IPS-NIHi11 (cell line): Measurements from ENCODE around the gene MTHFD2L.

Experiments used
- DNase-seq: peaks from one replicate; pipeline ENCODE4 v3.0.0; 2012; ENCODE audit warnings: mixed read lengths, low spot score

Gene MTHFD2L

DNA sequence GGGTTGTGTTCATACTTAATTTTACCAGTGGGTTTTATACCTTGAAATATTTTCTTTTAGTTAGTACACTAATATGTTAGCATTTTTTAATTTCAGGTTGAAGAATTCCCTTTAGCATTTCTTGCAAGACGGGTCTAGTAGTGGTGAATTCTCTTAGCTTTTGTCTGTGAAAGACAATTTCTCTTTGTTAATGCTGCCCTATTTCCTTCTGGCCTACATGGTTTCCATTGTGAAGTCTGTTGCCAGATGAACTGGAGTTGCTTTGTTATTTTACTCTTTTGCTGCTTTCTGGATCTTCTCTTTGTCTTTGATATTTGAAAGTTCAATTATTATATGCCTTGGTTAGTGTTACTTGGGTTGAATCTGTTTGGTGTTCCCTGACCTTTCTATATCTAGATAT, 25.0 kb upstream of the MTHFD2L start:
- DNase-seq = no peak

DNA sequence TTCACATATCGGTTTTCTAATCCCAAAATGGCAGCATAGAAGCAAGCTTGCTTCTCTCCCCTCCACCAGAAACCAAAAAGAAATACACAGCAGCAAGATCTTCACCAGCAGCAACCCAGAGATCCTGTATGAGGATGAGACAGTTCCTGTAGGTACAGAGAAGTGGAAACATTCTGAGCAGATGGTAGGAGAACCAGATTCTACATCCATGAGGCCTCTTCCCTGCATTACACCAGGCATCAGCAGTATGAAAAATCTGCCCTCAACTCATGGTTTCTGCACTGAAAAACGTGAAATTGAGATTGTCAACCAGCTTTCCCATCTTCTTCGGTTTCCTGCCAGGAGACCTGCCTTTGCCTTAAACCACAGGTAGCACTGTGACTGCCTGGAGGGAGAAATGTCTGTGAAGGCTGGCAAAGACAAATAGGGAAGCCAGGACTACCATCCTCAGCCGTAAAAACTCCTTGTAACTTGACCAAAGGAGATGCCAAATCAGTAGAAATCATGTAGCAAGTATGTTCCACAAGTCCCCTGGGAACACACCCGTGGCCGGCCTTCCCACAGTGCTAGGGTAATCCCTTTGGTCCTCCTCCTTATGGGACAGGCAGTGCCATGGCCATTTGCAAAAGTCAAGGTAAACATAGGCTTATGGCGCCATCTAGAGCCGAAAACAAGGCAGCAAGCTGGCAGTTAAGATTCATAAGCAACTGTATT, 24.0 kb upstream of the MTHFD2L start:
- DNase-seq = peak; percentile 68

DNA sequence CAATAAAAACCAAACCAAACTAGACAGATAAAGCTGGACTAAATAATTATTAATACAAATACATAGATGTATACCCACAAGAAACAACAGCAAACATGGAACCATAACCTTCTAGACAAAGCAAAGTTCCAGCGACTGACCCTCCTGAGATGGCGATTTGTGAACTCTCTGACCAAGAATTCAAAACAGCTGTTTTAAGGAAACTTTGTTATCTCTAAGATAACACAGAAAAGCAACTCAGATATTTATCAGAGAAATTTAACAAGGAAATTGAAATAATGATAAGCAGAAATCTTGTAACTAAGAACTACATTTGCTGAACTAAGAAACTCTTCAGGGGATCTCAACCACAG, 23.4 kb upstream of the MTHFD2L start:
- DNase-seq = no peak

DNA sequence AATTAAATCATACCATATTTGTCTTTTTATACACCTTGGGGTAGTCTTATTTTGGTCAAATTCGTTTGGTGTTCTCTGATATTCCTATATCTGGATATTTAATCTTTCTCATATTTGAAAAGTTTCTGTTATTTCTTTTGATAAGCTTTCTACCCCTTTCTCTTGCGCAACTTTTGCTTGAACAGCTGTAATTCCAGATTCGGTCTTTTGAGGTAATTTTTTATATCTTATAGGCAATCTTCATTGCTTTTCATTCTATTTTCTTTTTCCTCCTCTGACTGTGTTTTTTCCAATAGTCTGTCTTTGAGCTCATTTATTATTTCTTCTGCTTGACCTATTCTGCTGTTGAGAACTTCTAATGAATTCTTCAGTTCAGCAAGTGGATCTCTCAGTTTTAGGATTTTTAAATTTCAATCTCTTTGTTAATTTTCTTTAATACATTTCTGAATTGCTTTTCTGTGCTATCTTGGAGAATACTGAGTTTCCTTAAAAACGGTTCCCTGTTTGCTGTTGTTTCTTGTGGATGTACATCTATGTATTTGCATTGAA, 11.3 kb upstream of the MTHFD2L start:
- no peak for DNase-seq

DNA sequence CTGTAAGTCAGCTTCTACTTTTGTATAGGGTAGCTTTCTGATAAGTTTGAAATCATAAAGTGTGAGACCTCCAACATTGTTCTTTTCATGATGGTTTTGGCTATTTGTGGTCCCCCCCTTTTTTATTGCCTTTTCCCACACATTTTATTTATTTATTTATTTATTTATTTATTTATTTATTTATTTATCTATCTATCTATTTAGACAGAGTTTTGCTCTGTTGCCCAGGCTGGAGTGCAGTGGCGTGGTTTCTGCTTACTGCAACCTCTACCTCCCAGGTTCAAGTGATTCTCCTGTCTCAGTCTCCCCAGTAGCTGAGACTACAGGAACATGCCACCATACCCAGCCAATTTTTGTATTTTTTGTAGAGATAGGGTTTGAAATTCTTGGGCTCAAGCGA, 9.7 kb upstream of the MTHFD2L start:
- DNase-seq = no peak

DNA sequence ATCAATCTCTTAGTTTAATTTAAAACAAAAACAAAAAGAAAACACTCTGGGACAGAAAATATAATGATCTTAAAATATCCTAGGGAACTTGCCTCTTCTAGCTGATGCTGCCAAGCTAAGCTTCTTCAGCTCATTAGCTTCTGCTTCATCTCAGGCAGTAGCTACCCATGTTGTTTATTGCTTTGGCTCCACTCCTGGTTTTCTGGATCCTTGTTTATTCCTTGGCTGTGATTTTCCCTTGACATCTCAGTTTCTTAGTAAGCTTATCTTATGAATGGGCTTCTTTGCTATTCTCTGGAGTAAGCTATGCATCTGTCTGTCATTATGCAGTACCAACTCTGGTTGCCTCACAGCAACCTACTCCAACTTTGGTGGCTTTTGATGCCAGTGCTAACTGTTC, 5.1 kb upstream of the MTHFD2L start:
- DNase-seq = no peak

DNA sequence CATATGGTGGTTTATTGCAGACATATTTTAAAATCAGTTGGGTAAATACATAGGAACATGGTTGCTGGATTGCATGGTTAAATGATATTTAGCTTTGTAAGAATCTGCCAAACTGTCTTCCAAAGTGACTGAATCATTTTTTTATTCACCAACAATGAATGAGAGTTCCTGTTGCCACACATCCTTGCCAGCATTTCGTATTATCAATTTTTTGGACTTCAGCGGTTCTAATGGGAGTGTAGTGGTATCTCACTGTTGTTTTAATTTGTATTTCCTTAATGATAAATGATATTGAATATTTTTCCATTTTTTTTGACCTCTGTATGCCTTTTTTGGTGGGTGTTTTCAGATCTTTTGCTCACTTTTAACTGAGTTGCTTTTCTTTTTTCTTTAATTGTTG, 1.4 kb upstream of the MTHFD2L start:
- no peak for DNase-seq

DNA sequence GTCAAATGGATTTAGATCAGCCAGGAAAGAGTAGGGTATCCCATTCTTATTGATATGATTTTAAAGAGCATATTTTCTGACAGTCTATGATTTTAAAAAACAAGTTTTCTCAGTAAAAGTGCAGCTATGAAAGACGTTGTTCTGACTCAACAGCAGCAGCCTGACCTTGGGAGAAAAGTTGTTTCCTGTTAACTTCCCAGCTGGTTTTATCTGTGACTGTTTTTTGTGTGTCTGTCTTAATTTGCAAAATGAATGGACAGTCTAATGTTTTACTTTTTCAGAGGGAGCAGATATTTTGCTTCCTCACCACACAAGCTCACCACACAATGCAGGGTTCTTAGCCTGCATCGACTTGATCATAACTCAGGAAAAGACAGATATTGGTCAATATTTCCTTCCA, 764 bp upstream of the MTHFD2L start:
- no peak for DNase-seq

DNA sequence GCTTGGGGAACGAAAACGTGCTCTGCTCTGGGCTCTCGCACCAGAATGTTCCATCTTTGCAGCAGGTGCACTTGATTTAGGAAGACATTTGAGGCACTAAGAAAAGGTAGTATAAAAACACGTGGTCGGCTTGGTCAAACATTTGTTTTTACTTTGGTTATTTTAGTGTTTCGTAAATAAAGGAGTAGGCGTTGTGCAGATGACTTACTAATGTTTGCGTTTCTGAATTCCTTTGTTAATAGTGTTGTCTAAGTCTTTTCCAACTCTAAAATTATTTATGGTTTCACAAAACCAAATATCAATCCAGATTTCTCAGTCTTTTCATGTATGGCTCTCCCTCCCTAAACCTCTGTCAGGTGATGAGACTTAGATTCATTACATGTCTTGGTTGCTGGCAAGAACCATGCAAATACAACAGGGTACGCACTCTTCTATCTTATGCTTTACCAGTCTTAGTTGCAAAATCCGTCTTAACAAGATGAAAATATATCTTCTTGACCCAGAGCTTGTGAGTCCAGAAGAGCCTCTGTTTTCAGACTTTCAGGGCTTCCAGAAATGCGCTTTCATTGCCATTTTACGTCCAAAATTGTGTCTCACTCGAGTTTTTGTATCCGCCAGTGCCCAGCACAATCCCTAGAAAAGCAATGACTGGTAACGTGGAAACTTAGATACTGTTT, 686 bp downstream of the MTHFD2L start:
- DNase-seq = no peak

DNA sequence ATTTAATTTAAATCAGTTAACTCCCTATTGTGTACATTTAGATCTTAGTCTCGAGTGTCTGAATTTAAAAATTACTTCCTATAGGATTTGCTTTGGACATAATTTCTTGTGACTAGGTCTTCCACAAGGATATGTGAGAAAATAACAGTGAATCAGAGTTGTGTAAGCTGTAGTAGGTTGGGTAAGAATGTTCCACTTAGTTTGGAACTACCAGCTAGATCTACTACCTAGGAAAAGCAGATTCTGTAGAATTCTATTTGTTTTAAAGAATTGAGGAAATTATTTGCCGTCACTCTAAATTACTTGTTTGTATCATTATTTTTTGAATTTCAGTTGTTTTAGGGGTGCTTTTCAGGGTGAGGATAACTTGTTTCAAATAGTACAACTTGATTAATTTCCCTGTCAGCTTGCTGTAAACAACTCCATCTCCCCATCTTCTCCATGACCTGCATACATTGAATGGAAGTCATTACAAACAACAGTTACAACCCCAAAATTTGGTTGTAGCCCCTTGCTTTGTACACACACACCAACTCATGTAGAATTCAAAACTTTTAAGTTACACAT, 1.3 kb downstream of the MTHFD2L start:
- DNase-seq = no peak

DNA sequence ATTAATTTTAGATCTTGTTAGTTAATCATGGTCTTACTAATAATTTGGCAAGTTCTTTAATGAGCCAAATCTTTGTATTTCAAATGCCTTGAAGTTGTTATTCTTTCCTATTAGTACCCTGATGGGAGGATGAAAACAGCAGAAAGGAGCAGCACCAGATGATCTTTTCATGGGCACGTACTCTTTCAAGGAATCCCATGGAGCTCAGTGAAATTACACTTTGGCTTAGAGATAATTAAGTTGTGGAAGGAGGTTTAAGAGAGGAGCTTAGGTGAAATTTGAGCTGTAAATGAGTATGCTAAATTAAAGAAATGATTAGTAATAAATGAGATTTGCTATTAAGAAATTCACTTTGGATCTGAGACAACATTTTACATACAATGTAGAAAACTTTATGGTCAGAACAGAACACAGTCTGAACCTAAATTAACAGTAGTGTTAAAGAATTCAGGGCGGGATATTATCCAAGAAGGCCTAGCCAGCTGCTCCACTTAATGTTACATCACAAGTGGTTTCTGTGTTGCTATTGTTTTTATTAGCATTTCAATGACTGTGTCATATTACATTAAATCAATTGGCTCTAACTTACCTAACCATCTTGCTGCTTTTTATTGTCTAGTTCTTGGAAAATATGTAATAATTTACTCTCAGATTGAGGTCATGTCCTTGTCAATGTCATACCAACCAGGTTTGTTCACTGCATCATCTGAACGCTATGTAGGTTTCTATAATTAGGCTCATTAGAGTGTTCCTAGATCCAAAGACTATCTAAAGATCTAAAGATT, 3.9 kb downstream of the MTHFD2L start:
- no peak for DNase-seq

DNA sequence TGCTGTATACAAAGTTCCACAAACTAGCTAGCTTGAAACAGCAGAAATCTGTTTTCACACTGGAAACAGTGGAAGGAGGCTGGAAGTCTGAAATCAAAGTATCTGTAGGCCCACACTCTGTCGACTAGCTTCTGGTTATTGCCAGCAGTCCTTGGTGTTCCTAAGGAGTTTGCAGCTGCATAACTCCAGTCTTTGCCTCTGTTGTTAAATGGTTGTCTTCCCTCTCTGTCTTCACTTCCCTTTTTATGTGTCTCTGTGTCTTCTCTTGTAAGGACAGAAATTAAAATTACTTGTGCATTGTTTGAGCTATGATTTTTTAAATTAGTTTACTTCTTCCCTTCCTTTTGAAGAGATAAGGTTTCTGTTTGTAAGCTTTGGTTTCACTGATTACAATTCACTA, 8.2 kb downstream of the MTHFD2L start:
- no peak for DNase-seq

DNA sequence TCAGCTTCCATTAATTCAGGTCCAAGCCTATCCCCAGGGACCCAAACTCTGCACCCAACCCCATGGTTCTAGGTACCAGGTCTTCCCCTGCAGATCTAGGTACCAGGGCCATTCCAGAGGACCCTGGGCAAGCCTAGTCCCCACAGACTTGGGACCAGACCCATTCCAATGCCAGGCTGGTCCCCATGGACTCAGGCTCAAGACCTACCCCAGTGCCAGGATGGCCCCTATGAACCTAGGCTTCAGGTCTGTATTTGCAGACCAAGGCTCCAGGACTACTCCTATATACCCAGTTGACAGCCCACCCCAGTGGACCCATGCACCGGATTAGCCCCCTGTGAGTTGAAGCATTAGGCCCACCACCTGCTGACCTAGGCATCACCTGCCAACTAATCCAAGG, 8.9 kb downstream of the MTHFD2L start:
- no peak for DNase-seq

DNA sequence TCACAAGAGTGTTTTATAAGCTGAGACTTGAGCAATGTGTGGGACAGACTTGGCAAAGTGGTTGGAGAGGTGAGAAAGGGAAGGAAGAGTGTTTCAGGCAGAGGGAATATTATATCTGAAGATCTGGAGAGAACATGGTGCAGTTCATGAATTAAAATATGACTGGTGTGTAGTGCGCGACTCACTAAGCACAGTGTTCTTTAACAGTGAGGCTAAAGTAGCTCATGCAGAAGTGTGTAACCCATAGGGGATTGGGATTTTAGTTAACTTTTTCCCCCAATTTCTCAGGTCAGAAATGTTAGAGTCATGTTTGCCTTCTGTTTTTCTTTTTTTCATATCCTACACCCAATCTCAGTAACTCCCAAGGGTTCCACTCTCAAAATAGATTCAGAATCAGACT, 9.7 kb downstream of the MTHFD2L start:
- DNase-seq = no peak

DNA sequence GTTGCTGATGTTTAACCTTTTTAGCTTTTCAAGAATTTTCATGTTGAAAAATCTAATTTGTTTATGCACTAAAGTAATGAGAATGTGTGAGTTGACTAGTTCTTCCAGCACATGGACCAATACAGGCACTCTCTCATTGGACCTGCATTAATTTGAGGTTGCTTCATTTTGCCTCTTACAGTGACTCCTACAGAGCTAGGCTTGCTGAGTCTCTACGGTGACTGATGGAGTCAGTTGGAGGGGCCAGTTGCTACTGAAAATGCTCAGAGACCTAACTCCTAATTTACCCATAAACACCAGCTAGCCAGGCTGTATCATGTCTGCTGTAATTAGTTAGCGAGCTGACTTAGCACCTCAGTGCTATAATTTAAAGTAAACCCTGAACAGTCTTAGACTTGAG, 10.9 kb downstream of the MTHFD2L start:
- DNase-seq = no peak

DNA sequence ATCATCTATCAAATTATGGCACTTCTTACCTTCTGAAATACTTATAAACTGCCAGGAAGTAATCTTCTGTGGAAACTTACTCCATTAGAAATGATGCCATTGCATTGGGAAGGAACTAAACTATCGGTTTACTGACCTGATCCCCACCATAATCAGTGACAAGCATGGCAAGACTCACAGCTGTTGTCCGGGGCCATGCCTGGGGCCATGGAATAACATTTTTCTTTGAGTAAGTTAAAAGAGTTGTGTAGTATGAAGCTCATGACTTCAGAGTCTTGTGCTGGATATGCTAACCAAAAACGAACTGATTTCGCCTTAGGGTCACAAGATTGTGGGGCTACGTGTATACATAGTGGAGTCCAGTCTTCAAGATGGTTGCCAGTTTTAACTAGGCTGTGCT, 15.4 kb downstream of the MTHFD2L start:
- no peak for DNase-seq

DNA sequence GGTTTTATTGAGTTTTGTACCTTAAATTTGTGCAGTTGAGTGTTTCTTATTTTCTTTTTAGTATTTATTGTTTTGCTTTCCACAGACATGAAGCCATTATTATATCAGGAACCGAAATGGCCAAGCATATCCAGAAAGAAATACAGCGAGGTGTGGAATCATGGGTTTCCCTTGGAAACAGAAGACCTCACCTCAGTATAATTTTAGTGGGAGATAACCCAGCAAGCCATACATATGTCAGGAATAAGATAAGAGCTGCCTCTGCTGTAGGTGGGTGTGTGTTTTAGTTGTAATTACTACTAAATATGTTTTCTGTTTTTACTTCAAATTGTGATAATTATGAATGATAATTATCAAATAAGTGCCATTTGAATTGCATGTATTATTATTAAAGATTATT, 16.5 kb downstream of the MTHFD2L start:
- no peak for DNase-seq

DNA sequence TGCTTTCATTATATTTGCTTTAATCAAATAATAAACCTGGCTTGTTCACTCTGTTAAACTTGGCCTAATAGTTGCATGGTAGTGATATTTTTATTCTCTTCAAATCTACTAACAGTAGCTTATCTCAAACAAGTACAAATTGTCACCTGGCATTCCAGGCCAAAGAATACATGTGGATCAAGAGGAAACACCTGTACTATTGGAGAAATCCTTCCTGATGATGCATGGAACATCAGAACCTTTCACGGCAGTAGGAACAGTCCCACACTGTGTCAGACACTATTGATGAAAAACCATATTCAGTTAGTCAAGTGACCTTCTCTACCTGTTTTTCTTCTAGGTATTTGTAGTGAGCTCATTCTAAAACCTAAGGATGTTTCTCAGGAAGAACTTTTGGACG, 17.0 kb downstream of the MTHFD2L start:
- DNase-seq = no peak

DNA sequence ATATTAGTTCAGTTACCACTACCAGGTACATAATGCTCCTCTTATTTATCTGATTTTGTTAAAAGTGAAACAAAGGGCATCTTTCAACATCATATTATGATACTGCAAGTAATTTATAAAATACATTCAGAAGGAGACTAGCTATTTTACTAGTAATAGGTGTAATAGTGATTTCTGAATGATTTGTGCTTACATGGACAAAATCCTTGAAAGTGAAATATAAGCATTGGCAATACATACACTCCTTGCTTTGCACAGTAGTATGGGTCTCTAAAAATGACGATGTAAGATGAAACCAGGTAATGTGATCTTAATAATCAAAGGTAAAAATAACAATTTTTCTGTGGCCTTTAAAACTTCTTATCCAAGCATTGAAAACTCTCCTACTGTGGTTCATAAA, 17.5 kb downstream of the MTHFD2L start:
- DNase-seq = no peak

DNA sequence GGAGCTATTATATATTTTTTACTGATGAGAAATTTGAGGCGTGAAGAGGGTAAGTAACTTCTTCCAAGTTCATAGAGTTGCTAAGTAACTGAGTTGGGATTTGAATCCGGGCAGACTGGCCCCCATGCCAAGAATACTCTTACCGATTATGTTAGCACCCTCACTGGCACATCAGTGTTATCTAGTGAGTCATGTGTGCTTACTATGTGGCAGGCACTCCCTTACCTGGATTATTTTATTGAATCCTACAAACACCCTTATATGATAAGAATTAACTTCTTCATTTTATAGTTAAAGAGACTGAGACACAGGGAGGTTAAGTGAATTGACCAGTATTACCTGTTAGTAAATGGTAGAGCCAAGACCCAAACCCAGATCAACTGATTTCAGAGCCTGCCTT, 20.9 kb downstream of the MTHFD2L start:
- DNase-seq = no peak

DNA sequence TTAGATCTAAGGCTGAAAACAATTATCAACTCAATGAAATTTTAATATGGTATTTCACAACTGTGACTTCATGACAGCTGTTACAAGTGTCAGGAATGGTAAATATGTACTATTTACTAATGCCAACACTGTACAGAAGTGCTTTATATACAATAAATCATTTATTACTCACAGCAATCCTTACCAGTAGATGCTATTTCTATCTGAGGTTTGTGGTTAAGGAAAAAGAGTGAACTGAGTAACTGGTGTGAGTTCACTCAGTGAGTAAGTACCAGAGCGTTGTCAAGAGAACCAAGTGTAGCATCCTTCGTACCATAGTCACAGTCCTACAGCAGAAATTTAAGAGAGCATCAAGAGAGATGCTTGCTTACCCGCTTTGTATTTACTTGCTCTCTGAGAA, 23.3 kb downstream of the MTHFD2L start:
- no peak for DNase-seq

DNA sequence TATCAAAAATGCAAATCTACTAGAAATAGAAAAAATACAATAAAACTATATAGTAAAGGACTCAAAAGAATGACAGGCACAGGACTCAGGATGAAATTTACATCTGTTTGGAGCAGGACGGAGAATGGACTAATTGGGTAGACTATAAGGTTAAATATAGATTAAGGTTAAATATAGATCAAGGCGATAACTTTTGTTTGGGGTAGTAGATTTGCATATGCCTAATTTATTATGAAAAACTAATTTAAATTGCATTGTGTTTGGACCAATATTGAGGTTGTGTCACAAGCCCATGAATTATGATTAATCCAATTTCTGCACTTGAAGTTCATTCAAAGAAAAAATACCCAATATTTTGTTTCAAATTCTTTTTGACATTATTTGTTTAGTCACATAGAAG, 31.0 kb downstream of the MTHFD2L start:
- DNase-seq = no peak
